HepG2 (cell line): Measurements from ENCODE around the gene TLR9. TPM values are rescaled to one million over a fixed set of nuclear protein-coding genes. Genes with fewer than 3 reads are reported as not detected.

Experiments
- ARID5B ChIP-seq: IDR thresholded peaks from 2 replicates; pipeline ENCODE4 v1.4.0; 2020; ENCODE audit warnings: mild to moderate bottlenecking, missing genetic modification reagents
- ASH2L ChIP-seq: fragments of 300-600, 200-600 bp; sonication (generic); IDR thresholded peaks from 2 replicates; pipeline ENCODE4 v1.7.0; 2017; ENCODE audit warnings: low read depth, mild to moderate bottlenecking, moderate library complexity, mixed read lengths, low read length; ENCODE audit not compliant: insufficient read length
- HIC2 ChIP-seq: sonication (generic); formaldehyde crosslinking; IDR thresholded peaks from 2 replicates; pipeline ENCODE4 v1.9.0; 2022; ENCODE audit warnings: low read depth, missing genetic modification reagents
- MXI1 ChIP-seq: IDR thresholded peaks from 3 replicates; pipeline ENCODE4 v1.6.1; 2012; ENCODE audit warnings: low read depth, low read length, inconsistent platforms, borderline replicate concordance
- RXRA ChIP-seq: sonication (generic); formaldehyde crosslinking; IDR thresholded peaks from 2 replicates; pipeline ENCODE4 v1.5.1; 2020; ENCODE audit warnings: missing genetic modification reagents
- ZNF350 ChIP-seq: sonication (generic); formaldehyde crosslinking; IDR thresholded peaks from 2 replicates; pipeline ENCODE4 v1.4.0; 2020; ENCODE audit warnings: mild to moderate bottlenecking, low read depth, missing genetic modification reagents, borderline replicate concordance
- ZNF362 ChIP-seq: sonication (generic); formaldehyde crosslinking; IDR thresholded peaks from 2 replicates; pipeline ENCODE4 v1.4.0; 2020; ENCODE audit warnings: missing genetic modification reagents, mild to moderate bottlenecking, borderline replicate concordance
- ZNF788 ChIP-seq: sonication (generic); formaldehyde crosslinking; IDR thresholded peaks from 2 replicates; pipeline ENCODE4 v1.5.0; 2020; ENCODE audit warnings: mild to moderate bottlenecking, missing genetic modification reagents, borderline replicate concordance
- polyA plus RNA-seq, 8 experiments: library from polyadenylated mRNA; depleted of rRNA in 3 of 8; stranded (reverse) in 7 of 8; unstranded in 1 of 8; fragments of >200 nt; fragmentation: Illumina TruSeq in 4 of 8; extraction: Trizol in 4 of 8; gene quantifications; 2 replicates each; pipeline versions ENCODE4 v1.2.1 to v1.2.3, GENCODE V29; 2011 to 2016; ENCODE audit warnings: low read depth in 4 of 8, missing spikeins in 1 of 8, mixed read lengths in 1 of 8; ENCODE audit not compliant: insufficient read depth in 1 of 8
- total RNA-seq, 5 experiments: library from RNA; depleted of rRNA; stranded (reverse); fragments of >200 nt; fragmentation: Illumina TruSeq; extraction: Trizol; gene quantifications; 2 replicates each; pipeline ENCODE4 v1.2.3, GENCODE V29; 2016; ENCODE audit warnings: low read depth in 1 of 5
- TF ChIP-seq, protein P1 (sequence below): sonication (generic); formaldehyde crosslinking; IDR thresholded peaks from 2 replicates; pipeline ENCODE4 v1.8.0; 2022; ENCODE audit warnings: mild to moderate bottlenecking, missing genetic modification reagents, borderline replicate concordance
- TF ChIP-seq, protein P2 (sequence below): sonication (generic); formaldehyde crosslinking; conservative IDR thresholded peaks from 2 replicates; pipeline ENCODE4 v1.8.0; 2022; ENCODE audit warnings: mild to moderate bottlenecking, moderate library complexity, missing genetic modification reagents

Gene TLR9
- total and polyA plus RNA-seq, 2 of the 13 experiments (the other 11 are each of a cell fraction or from before 2014, with no cell fraction given) = not detected

DNA sequence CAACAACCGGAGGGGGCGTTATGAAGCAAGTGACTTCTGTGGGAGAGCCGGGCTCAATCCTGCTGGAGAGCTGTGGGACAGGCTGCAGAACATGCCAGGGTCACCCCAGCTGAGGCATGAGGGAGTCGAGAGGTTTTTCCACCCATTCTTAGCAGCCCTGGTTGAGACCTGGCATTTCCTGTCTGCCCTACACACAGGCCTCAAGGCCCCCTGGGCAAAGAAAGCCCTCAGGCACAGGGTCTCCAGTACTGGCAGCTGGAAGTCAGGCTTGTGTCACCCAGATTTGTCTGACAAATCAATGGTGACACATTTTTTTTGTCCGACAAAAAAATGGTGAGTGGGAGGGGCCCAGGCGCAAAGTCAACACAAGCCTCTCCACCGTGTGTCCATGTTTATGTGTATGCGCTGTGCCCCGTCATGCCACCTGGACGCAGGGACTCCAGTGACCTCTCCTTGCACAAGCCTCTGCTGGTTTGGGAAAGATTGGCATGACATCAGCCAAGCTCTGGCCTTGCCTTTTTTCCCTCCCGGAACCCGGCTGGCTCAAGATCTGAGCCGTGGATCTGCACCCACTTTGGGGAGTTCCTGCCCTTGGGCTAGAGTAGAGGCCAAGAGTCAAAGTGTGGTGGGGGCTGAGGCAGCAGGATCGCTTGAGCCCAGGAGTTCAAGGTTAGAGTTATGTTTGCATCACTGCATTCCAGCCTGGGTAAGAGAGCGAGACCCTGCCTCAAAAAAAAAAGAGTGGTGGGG lies 48.3 kb downstream of the TLR9 start (continued):
- TF ChIP-seq, protein P1, sequence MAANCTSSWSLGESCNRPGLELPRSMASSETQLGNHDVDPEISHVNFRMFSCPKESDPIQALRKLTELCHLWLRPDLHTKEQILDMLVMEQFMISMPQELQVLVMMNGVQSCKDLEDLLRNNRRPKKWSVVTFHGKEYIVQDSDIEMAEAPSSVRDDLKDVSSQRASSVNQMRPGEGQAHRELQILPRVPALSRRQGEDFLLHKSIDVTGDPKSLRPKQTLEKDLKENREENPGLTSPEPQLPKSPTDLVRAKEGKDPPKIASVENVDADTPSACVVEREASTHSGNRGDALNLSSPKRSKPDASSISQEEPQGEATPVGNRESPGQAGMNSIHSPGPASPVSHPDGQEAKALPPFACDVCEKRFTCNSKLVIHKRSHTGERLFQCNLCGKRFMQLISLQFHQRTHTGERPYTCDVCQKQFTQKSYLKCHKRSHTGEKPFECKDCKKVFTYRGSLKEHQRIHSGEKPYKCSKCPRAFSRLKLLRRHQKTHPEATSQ = 0 out of 2 replicates have a peak, but pooled peaks have one; percentile 14
- TF ChIP-seq ZNF350 (CRISPR knock-in tag) (peak; percentile 91; the same call in 1 of the 2 replicates), RXRA (CRISPR knock-in tag) (peak; percentile 86), ZNF788 (peak; percentile 86; the same call in 1 of the 2 replicates), MXI1 (peak; percentile 64; the same call in 1 of the 3 replicates), HIC2 (CRISPR knock-in tag) (peak; percentile 96), ASH2L (peak; percentile 81), ARID5B (CRISPR knock-in tag) (peak; percentile 60), ZNF362 (CRISPR knock-in tag) (peak; percentile 94)
- TF ChIP-seq, protein P2, sequence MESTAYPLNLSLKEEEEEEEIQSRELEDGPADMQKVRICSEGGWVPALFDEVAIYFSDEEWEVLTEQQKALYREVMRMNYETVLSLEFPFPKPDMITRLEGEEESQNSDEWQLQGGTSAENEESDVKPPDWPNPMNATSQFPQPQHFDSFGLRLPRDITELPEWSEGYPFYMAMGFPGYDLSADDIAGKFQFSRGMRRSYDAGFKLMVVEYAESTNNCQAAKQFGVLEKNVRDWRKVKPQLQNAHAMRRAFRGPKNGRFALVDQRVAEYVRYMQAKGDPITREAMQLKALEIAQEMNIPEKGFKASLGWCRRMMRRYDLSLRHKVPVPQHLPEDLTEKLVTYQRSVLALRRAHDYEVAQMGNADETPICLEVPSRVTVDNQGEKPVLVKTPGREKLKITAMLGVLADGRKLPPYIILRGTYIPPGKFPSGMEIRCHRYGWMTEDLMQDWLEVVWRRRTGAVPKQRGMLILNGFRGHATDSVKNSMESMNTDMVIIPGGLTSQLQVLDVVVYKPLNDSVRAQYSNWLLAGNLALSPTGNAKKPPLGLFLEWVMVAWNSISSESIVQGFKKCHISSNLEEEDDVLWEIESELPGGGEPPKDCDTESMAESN (CRISPR knock-in tag) = peak; percentile 53; the same call in 1 of the 2 replicates
